ENCODE measurements around the gene SNRPA1. TPM values are rescaled to one million over a fixed set of nuclear protein-coding genes. Genes with fewer than 3 reads are reported as not detected.

The SNRPA1 gene
- total RNA-seq, 4 donors from 2014 or later, result 31.5 to 41.1 (median 37.8) TPM

- no peak for TF ChIP-seq CTCF (IDR thresholded peaks at IDR 0.05; ENCODE audit: low read depth)
Observed at GRCh38 chr15:101262551-101262950, 32.5 kb downstream of the SNRPA1 start.

DNA sequence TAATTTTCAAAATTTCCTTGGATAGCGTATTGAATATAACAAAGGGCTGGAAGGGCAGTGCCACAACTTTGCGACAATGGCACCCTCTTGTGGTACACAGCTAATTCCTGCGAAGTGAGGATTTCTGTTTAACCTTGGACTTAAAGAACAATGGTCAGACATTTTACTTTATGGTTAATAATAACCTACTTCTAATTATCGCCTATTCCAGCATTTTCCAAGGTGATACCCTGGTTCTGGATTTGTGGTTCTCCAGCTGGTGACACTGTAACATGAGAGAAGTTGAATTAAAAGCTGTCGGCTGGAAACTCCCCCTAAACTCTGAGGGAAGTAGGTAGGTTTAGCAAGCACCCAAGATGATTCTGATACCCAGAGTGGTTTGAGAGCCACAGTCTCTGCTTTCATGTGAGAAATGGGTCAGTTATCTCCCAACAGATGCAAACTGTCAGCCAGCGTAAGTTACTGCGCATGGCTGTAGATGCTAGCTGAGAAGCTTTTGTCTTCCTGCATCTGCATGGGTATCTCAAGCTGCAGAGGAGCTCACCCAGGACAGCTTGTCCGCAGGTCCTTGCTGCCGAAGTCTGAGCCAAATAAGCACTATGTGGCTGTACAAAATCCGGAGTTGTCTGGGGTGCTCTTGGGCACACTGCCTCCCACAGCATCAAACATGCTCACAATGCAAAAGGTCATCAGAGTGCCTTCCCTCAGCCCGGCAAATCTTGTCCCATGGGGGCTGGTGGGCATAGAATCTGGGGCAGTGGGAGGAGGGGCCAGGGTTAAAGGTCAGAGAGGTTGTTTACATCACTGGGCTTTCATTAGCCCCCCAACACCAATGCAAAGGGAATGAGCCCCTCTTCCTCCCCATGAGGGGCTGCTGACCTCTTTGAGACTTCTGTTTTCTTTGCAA, 36.6 kb downstream of the SNRPA1 start:
- no peak for TF ChIP-seq CTCF (IDR thresholded peaks at IDR 0.05; ENCODE audit: low read depth)

DNA sequence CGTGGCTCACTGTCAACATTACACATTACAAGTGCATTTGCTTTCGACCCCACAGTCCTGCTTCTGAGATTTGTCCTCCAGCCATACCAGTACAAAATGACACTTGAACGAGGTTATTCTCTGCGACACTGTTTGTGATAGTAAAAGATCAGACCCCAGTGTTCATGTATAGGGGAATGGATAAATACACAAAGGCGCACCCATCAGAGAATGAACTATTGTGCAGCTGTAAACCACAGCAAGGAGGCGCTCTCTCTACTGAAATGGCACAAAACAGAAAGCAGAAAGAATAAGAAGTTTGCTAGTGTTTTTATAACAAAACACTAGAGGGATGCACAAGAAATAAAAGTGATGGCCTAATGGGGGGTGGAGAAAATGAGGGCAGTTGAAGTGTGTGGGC, 38.3 kb downstream of the SNRPA1 start:
- TF ChIP-seq CTCF (IDR thresholded peaks at IDR 0.05; ENCODE audit: low read depth), result no peak

GRCh38 chr15:101255615-101256241, 39.3 kb downstream of the SNRPA1 start:
- no peak for TF ChIP-seq CTCF (IDR thresholded peaks at IDR 0.05; ENCODE audit: low read depth)

DNA sequence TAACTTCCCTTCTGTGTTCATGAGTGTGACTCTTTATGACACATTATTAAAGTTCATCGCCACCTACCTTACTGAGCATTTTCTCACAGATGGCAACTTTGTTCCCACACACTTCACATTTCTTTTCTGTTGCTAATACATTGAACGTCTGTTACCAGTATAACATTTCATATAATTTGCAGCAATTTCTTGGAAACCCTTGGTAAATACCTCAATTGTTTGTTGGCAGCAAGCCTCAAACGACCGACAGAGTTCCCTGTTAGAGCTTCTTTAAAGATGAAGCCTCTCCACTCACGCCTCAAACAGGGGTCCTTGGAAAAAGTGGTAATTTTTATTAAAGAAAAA, 40.0 kb downstream of the SNRPA1 start:
- TF ChIP-seq CTCF (IDR thresholded peaks at IDR 0.05; ENCODE audit: low read depth), result no peak

DNA sequence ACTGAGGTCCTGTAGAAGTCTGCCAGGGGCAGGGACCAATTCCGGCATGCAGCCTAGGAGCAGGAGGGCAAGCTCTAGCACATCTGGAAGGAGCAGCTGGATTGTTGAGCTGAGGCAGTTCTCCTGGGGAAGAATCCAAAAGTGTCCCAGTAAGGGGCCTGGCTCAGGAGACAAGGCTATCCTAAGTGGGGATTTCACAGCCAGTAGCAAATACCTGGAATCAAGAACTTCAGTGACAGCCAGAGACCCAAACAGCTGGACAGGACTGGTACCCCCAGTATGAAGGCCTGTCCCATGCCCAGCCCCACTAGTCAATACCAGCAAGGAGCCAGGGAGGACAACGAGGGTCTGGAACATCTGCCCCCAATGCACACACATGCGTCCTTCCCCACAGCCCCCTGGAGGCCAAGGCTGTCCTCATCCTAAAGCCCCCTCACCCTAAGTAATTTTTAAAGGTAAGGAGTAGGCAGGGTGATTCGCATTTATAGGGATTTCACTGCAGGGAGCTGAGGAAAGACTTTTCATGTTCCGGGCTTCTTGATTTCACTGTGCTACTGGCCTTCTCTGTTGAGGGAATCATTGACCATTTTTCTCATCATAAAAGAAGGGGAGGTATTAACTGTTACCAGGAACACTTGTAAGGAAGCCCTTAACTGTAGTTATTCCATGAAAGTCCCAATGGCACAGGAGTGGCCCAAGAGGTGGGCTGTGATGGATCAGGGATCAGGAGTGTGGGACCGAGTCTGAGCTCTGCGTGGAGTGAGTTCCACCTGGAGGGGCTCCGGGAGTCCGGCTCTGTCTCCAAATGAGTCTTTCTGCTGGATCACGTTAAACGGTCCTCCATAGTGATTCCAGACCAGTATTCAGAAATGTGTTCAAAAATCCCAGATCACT, 40.6 kb downstream of the SNRPA1 start:
- TF ChIP-seq CTCF (IDR thresholded peaks at IDR 0.05; ENCODE audit: low read depth), result no peak

- no peak for TF ChIP-seq CTCF (IDR thresholded peaks at IDR 0.05; ENCODE audit: low read depth)
Observed at GRCh38 chr15:101252836-101253235, 42.2 kb downstream of the SNRPA1 start.
